GM18873 (cell line): ENCODE data around the gene STX10.
A peak's percentile ranks its signal among the peaks of the same experiment; 100 is the strongest.

ENCODE experiments used
- ATAC-seq: cut with Tn5 transposase; IDR thresholded peaks from one replicate; pipeline ENCODE4 v1.9.1; 2021; ENCODE audit warnings: mild to moderate bottlenecking, moderate library complexity, moderate number of reproducible peaks; ENCODE audit not compliant: unreplicated experiment, low FRiP score

The STX10 gene

DNA sequence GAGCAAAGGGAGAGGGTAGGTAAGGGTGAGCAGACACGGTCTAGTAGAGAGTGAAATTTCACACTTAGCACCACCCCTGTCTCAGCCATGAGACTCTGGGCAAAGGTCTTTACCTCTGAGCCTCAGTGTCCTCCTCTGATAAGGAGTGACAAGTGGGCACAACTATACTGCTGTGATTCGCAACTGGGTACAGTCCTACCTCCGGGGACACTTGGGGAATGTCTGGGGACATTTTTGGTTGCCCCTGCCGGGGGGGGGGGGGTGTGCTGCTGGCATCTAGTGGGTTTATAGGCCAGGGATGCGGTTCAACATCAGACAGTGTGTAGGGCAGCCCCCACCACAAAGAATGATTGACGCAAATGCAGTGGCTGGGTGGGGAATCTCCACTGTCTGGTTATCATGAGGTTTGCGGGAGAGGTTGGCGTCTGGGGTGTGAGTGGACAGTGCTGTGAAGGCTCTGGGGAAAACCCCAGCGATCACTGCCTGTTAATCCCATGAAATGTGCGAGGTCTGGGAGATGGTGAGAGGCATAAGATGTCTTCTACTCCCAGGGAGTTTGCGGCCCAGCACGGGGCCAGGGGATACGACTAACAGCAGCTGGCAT, 27.8 kb downstream of the STX10 start:
- ATAC-seq: no peak

DNA sequence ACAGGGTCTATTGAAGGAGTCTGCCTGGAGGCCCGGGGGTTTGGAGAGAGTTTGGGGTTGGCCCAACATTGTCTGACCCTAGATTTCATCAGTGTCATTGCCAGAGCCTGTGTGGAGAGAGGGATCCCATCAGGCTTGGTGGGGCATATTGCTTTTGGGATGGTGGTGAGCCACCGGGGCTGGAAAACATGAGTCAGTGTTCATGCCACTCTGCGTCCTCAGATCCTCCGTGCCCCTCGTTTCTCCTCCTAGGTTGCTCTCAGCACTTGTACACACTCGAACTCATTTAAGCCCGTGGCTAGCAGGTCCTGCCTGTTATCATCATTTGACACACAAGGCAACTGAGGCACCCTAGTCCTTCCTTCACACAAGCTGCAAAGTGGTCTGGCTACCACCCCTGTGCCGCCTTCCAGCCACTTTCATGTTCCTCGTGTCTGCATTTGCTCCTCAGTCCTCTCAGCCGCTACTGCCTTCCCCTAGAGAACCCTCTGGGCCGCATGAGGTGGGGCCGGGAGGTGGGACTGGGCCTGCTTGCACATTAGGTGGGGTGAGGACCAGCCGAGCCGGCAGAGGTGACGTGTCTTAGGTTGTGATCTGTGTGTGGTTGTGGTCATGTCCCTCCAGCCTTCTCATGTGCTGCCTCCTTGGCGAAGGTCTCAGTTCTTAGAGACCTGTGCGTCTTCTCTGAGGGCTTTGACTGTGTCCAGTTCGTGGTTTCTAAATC, 28.5 kb downstream of the STX10 start:
- no peak for ATAC-seq

GRCh38 chr19:13120817-13121216, 29.4 kb downstream of the STX10 start:
- ATAC-seq: no peak

DNA sequence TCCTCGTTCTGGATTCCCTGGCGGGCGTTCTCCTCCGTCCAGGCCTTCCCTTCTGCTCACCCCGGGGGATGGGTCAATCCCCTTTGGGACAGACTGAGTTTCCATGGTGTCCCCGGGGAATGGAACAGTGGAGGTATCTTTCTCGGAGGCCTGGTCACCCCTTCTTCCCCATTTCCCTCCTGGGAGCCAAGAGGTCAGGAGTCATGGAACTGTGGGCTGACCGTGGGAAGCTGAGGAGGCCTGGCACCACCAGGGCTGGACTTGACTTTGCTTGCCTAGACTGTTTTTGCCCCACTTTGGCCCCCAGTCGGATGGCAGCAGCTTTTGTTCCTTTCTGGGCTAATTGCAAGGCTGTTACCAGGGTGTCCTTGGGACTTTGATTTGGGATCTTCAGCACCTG, 30.1 kb downstream of the STX10 start:
- ATAC-seq: no peak

DNA sequence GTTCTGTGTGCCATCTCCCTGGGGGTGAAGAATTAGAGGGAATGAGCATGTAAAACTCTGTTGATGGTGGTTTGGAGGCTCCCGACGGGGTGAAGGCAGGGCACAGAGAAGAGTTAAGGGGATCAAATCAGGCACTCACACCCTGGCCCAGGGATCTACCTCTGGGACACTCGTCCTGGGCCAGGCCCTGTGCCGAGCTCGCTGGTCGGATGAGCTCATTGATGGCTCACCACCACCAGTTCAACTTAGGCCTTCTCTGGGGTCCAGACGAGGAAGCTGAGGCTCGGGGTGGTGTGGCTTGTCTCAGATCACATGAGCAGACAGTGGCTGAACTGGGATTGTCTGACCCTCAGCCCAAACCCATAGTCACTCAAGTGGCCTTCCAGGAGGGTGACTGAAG, 30.5 kb downstream of the STX10 start:
- ATAC-seq: no peak

DNA sequence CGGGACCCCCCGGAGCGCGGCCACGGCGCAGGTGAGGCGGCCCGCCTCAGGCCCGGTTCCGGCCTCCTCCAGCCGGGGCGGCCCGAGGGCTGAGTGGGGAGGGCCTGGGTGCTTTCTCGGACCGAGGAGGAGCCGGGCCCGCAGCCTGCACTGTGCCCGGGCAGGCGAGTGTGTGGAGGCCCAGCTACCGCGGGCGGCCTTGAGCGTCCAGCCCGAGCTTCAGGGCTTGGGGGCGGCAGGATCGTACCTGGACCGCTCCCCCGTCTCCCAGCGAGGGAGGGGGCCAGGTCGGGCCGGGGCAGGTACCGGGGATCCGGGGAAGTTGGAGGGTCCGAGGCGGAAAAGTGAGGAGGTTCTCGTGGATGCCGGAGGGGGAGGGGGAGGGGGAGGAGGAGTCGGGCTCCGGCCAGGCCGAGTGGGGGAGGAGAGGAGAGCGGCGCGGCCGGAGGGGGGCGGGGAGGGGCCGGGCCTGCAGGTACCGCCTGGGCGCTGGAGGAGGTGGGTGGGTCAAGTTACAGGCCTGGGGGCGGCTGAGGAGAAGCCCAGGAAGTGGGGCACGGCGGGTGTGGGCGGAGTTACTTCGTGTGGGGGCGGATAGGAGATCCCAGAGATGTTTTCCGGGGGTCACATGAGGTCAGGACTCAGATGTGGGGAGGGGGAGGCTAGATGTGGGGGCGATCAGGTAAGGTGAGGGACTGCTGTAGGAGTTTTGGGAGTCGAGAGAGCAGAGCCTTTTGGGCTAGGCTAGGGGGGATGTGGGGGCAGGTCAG, 31.6 kb downstream of the STX10 start:
- ATAC-seq: no peak

DNA sequence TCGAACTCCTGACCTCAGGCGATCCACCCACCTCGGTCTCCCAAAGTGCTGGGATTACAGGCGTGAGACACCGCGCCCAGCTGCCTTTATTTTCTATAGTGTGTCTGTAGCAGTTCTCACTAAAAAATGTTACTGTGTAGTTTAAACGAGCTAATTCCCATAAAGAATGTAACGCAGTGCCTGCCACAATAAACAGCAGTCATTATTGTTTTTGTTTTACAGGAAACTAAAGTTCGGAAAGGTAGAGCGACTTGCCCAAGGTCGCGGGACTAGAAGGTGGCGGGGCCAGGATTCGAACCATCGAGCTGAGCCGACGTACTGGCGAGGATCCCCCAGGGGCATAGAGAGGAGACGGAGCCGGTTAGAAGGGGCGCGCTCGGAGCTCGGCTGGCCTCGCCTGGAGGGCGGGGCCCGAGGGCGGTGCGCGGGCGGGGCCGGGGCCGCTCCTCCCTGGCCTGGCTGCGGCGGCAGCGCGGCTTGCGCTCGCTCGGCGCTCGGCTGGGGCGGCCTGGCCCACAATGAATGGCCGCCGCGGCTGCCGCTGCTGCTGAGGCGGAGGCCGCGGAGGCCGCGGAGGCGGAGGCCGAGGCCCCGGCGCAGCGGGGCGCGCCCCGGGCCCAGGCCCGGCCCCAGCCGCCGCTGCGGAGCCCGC, 32.3 kb downstream of the STX10 start, which contains the start of gene NACC1:
NACC1 (plus strand) TSS at position 493 of the 652 bp plus-strand sequence. CDS start 16,944 bp downstream, outside the sequence.
- ATAC-seq: peak; percentile 37

DNA sequence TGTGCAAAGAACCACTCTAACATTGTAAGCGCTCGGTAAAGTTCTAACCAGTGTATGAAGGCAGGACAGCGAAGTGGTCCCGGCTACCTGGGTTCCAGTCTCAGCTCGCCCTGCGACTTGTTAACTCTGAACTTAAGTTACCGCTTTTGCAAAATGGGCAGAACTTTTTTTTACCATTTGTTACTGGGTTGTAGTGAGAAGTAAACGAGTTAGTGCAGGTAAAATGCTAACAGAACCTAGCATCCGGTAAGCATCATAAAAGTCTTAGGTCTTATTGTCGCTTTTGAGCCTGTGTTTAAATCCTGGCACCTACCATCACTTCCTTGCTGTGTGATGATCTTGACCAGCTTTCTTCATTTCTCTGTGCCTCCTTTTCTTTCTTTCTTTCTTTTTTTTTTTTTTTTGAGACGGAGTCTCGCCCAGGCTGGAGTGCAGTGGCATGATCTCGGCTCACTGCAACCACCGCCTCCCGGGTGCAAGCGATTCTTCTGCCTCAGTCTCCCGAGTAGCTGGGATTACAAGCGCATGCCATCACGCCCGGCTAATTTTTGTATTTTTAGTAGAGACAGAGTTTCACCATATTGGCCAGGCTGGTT, 32.9 kb downstream of the STX10 start:
- no peak for ATAC-seq

DNA sequence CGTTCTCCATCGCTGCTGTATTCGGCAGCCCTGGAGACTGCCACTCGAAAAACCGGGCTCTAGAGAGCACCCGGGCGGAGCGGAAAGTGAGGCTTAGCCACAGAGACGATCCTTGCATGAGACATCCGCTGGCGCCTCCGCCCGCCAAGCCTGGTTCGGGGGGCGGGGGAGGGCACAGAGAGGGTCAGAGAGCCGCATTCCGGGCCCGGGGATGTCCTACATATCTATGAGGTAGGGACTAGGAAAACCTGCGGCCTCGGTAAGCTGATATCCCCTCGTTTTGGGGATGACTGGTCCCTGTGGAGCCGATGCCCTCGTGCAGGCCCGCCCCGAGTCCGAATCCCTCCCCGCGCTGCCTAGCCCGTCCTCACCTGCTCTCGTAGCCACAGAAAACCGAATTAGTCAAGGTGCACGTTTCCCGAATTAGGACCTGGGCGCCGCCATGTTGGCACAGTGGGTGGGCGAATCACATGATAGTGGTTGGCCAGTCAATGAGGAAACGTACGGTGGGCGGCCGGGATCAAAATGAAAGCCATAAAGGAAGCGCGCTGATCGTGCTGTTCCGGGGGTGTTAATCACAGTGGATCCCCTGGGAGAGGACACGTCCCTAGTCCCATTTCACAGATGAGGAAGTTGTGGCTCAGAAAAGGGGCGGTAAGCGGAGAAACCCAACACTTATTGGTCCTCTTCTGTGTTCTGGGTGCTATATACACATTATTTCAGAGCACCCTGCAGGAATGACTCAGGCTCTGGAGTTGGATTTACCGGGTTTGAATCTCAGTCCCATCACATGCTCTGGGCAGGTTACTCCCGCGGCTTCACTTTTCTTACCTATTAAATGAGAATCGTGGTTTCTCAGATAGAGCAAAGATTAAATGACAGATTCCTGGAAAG, 33.6 kb downstream of the STX10 start, which contains the start of gene TRMT1:
TRMT1 (minus strand) TSS at position 459 of the 894 bp plus-strand sequence; CDS start at position 118, 341 bp downstream.
- ATAC-seq: no peak

- no peak for ATAC-seq
These were observed 34.3 kb downstream of the STX10 start for GRCh38 chr19:13115936-13116281.

- ATAC-seq: no peak
These were observed 37.6 kb downstream of the STX10 start for GRCh38 chr19:13112555-13112954.

GRCh38 chr19:13110099-13110610, 40.0 kb downstream of the STX10 start:
- no peak for ATAC-seq

DNA sequence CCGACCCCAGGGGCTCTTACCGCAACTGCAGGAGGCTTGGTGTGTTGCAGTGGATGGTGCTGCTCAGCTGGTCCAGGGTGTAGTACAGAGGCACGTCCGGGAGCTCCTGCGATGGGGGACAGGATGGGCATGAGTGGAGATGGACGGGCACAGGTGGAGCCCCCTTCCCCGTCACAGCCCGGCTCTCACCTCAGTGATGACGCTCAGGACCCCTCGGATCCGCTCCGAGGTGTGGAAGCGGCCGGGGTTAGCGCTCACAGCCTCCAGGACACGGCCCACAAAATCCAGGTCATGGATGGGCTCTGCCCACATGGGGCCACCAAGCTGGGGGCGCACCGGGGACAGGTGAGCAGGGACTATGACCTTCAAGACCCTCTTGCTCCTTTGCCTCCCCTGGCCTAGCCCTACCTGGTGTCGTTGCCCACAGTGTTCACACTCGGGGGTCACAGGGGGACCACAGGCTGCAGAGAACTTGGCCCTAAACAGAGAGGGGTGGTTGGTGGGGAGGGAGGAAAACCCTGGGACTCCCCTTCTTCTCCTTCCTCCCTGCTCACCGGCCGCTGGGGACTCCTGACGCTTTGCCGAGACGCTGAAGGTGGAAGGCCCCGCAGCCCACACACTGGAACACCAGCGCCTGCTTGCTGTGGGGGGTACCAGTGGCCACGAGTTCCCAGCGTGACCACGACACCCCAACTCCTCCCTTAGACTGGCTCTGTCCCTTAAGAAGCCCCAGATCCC, 40.6 kb downstream of the STX10 start:
- no peak for ATAC-seq

DNA sequence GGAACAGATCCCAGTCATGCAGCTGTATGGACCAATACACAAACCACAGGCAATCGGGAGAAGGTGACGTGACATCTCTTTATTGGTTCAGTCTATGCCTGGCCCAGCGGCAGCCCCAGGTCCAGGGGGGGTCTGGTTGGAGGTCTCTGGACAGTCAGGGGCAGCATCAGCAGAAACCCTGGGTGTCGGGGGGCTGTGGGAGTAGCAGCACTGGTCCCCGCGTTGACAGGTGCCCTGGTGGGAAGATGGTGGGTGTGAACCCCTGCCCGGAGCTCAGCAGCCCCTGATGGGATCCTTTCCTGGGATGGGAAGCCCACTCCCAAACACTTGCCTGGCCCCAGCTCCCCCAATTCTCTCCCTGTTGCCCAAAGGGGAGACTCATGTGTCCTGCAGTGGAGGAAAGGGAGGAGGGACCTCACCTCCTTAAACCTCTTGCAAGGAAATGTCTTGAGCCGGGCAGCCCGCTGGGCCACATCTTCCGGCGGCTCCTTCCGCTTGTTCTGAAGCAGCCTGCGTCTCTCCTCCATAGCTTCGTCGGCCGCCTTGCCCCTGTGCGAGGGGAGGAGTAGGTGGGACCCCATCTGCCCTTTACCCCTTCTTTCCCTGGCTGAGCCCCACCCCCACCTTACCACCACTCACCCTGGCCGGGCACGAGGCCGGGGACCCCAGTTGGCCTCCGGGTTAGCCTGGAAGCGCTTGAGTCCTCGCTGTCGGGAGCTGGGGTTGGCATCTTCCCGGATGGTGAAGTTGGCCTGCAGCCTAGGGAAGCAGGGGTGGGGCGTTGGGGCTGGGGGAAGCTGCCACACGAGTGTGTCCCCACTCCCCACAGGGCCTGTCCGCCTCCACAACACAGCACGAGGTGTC, 45.1 kb downstream of the STX10 start:
- ATAC-seq: no peak

DNA sequence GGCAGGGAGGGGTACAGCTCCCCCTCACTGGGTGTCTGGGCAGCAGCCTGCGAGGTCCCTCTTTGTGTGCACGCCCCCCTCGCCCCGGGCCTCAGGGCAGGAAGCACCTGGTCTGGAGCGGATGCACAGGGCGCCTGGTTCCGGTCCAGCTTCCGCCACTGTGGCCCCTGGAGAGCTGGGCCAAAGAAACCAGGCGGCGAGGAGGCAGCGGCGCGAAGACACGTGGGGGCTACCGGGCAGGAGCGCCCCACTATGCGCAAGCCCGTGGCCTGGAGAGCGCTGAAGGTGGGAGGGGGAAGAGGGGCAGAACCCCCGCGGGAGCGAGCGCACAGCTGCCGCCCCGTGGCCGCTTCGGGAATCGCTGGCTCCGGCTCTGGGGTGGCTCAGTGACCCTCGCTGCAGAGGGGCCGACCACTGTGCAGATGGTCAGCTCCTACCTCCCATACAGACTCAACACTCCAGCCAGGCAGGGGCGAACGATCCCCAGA, 45.8 kb downstream of the STX10 start:
- no peak for ATAC-seq

- no peak for ATAC-seq
These were observed 46.4 kb downstream of the STX10 start for GRCh38 chr19:13103581-13104359.
